Testis (tissue), 3 donors: ENCODE data around the gene ADGRE2. TPM values are rescaled to one million over a fixed set of nuclear protein-coding genes. Genes with fewer than 3 reads are reported as not detected.

Experiments used
- DNase-seq: peaks from one replicate; pipeline ENCODE4 v3.0.0-alpha.2; 2019
- H3K27ac ChIP-seq, 2 donors: fragments of 200-600 bp; sonication (generic); one replicate each; pipeline ENCODE4 v1.5.1; 2019
- H3K27me3 ChIP-seq: fragments of 200-600 bp; sonication (generic); one replicate; pipeline ENCODE4 v1.5.1; 2019
- H3K36me3 ChIP-seq: fragments of 200-600 bp; sonication (generic); one replicate; pipeline ENCODE4 v1.5.1; 2017; ENCODE audit warnings: low read depth; ENCODE audit errors: missing control alignments
- H3K4me1 ChIP-seq: fragments of 200-600 bp; sonication (generic); one replicate; pipeline ENCODE4 v1.5.1; 2019
- H3K4me3 ChIP-seq, 2 donors: fragments of 200-600 bp; sonication (generic); one replicate each; pipeline ENCODE4 v1.5.1; 2017 to 2019
- H3K9me3 ChIP-seq: fragments of 200-600 bp; sonication (generic); one replicate; pipeline ENCODE4 v1.5.1; 2017
- CTCF ChIP-seq, 3 experiments: fragments of 450-650 bp in 2 of 3; fragments of 200-600 bp in 1 of 3; sonication (generic) in 1 of 3; IDR thresholded peaks; one replicate each; pipeline ENCODE4 v1.5.1; 2016 to 2019; ENCODE audit warnings: antibody characterized with exemption in 3 of 3, mild to moderate bottlenecking in 2 of 3, moderate library complexity in 1 of 3
- POLR2A ChIP-seq: fragments of 450-650 bp; IDR thresholded peaks from one replicate; pipeline ENCODE4 v1.6.1; 2017; ENCODE audit warnings: antibody characterized with exemption, mild to moderate bottlenecking, moderate library complexity
- WGBS, 2 donors: methylation state at CpG; one replicate each; pipeline ENCODE4 v1.1.5; 2018; 5-methylcytosine and 5-hydroxymethylcytosine counted together
- intact Hi-C: fragments of 100-400 bp; cut with DNase I; formaldehyde crosslinking; loops from one replicate; pipeline ENCODE4 v1.15.1; 2023; ENCODE audit warnings: low total_unique reads
- polyA plus RNA-seq: library from polyadenylated mRNA; stranded (reverse); fragments of 350-450 nt; fragmentation: Illumina TruSeq; extraction: RNeasy Lipid Tissue Mini Kit (QIAGEN cat#74804); gene quantifications from one replicate; pipeline ENCODE4 v1.2.3, GENCODE V29; 2014; ENCODE audit warnings: low read depth, low replicate concordance; ENCODE audit not compliant: insufficient read depth
- total RNA-seq, 2 donors: library from RNA; depleted of rRNA; stranded (reverse); fragments of >200 nt; gene quantifications; one replicate each; pipeline ENCODE4 v1.2.3, GENCODE V29; 2016

The ADGRE2 gene
- total and polyA plus RNA-seq, 3 donors from 2014 or later = 0.58 to 1.6 (median 0.71) TPM

- intact Hi-C loops = no loop called here
- WGBS, 2 donors = 82 to 84% methylated on average over 11 of the region's 11 CpGs
- no peak for TF ChIP-seq POLR2A
- TF ChIP-seq CTCF (IDR thresholded peaks at IDR 0.05) = no peak
- Histone ChIP-seq H3K27ac (no peak overlapping the region), H3K9me3 (no peaks in the 10 kb centered on the region), H3K4me1 (no peaks in the 10 kb centered on the region), H3K36me3 (no peaks in the 10 kb centered on the region), H3K27me3 (no peaks in the 10 kb centered on the region), H3K4me3 (no peak overlapping the region)
- no peak for DNase-seq
Measured at GRCh38 chr19:14770944-14771839, 7.2 kb downstream of the ADGRE2 start.

GRCh38 chr19:14770136-14770535, 8.2 kb downstream of the ADGRE2 start:
- Histone ChIP-seq H3K4me3 (no peak overlapping the region), H3K27me3 (no peaks in the 10 kb centered on the region), H3K36me3 (no peaks in the 10 kb centered on the region), H3K4me1 (no peaks in the 10 kb centered on the region), H3K9me3 (no peaks in the 10 kb centered on the region), H3K27ac (no peak overlapping the region)
- 70 to 83% methylated on average over 5 of the region's 5 CpGs for WGBS, 2 donors
- intact Hi-C loops = no loop called here
- no peak for DNase-seq
- TF ChIP-seq CTCF (IDR thresholded peaks at IDR 0.05) = no peak
- TF ChIP-seq POLR2A = no peak

DNA sequence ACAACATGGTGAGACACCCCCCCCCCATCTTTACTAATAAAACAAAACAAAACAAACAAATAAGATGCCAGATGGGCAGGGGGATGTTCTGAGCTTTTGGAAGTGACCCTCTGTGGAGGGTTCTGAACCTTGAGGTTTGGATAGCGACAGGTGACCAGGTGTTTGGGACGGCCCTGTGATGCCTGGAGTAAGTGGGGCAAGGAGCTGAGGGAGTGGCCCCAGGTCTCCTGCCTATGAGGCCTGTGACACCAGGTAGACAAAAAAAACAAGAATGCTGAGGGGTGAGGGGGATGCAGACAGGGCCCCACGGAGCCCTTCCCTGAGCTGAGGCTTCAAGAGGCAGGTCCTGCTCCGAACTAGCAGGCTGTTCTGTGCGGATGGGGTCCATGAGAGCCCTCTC, 9.2 kb downstream of the ADGRE2 start:
- H3K27me3 ChIP-seq = no peaks in the 10 kb centered on the region
- intact Hi-C loops = no loop called here
- no peaks in the 10 kb centered on the region for H3K36me3 ChIP-seq
- no peak overlapping the region for H3K4me3 ChIP-seq
- TF ChIP-seq CTCF (IDR thresholded peaks at IDR 0.05) (no peak), POLR2A (no peak)
- H3K27ac ChIP-seq = no peak overlapping the region
- 85 to 88% methylated on average over 5 of the region's 5 CpGs for WGBS, 2 donors
- H3K4me1 ChIP-seq = no peaks in the 10 kb centered on the region
- H3K9me3 ChIP-seq = no peaks in the 10 kb centered on the region
- no peak for DNase-seq

GRCh38 chr19:14768001-14768400, 10.4 kb downstream of the ADGRE2 start:
- Histone ChIP-seq H3K4me1 (no peaks in the 10 kb centered on the region), H3K27ac (no peak overlapping the region), H3K4me3 (no peak overlapping the region), H3K36me3 (no peaks in the 10 kb centered on the region), H3K27me3 (no peaks in the 10 kb centered on the region), H3K9me3 (no peaks in the 10 kb centered on the region)
- WGBS, 2 donors = 60 to 88% methylated on average over 1 to 2 of the region's 2 CpGs
- intact Hi-C loops = no loop called here
- no peak for DNase-seq
- TF ChIP-seq CTCF (IDR thresholded peaks at IDR 0.05) (no peak), POLR2A (no peak)
